ENCODE results near the gene GPR152.

GPR152 gene

GRCh38 chr11:67464411-67465188 is 12.1 kb upstream of the GPR152 start:
- DNase-seq = peak; percentile 80 to 94

GRCh38 chr11:67463680-67464410 is 11.3 kb upstream of the GPR152 start:
- no peak for DNase-seq

GRCh38 chr11:67463186-67463585 is 10.7 kb upstream of the GPR152 start:
- DNase-seq = no peak

- DNase-seq = no peak
Observed at GRCh38 chr11:67458266-67458665, 5.7 kb upstream of the GPR152 start.

- no peak for DNase-seq
Observed at GRCh38 chr11:67457453-67457852, 4.9 kb upstream of the GPR152 start.

- DNase-seq = no peak
Observed at GRCh38 chr11:67456068-67456705, 3.7 kb upstream of the GPR152 start.

GRCh38 chr11:67455054-67455453 is 2.5 kb upstream of the GPR152 start, which contains the start of gene CABP4:
Gene CABP4, plus strand, starts transcription at chr11:67455354. Its CDS starts 70 bp downstream, at chr11:67455424.
- DNase-seq = no peak

- DNase-seq = no peak
Observed at GRCh38 chr11:67453816-67454732, 1.5 kb upstream of the GPR152 start.

GRCh38 chr11:67451658-67451976 is 912 bp downstream of the GPR152 start:
- no peak for DNase-seq

- no peak for DNase-seq
Observed at GRCh38 chr11:67450796-67451657, 1.5 kb downstream of the GPR152 start.

- no peak for DNase-seq
Observed at GRCh38 chr11:67449116-67449844, 3.2 kb downstream of the GPR152 start.

- no peak for DNase-seq
Observed at GRCh38 chr11:67448220-67448609, 4.3 kb downstream of the GPR152 start.

- DNase-seq = no peak
Observed at GRCh38 chr11:67445515-67445914, 7.0 kb downstream of the GPR152 start.

- no peak for DNase-seq
Observed at GRCh38 chr11:67442504-67443404, 9.8 kb downstream of the GPR152 start.

- DNase-seq = no peak
Observed at GRCh38 chr11:67441731-67442351, 10.7 kb downstream of the GPR152 start.

GRCh38 chr11:67441098-67441563 is 11.4 kb downstream of the GPR152 start:
- no peak for DNase-seq

- no peak for DNase-seq
Observed at GRCh38 chr11:67440229-67441097, 12.1 kb downstream of the GPR152 start.

All from NCI-H526 (cell line).